Mesenchymal stem cell (in vitro differentiated cells and primary cell): ENCODE results near the gene UBALD2. TPM values are rescaled to one million over a fixed set of nuclear protein-coding genes. Genes with fewer than 3 reads are reported as not detected.

Experiments
- DNase-seq: peaks from one replicate; pipeline ENCODE4 v3.0.0-alpha.2; 2013
- H2AFZ ChIP-seq: one replicate; pipeline ENCODE4 v1.6.1; 2013; ENCODE audit warnings: low read depth, mild to moderate bottlenecking, control low read depth, inconsistent platforms, low read length, moderate library complexity
- H2AK5ac ChIP-seq: 2 replicates; pipeline ENCODE4 v1.6.1; 2013; ENCODE audit warnings: low read length, moderate library complexity, mild to moderate bottlenecking, inconsistent platforms; ENCODE audit not compliant: severe bottlenecking
- H2BK120ac ChIP-seq: one replicate; pipeline ENCODE4 v1.6.1; 2013; ENCODE audit warnings: low read depth, mild to moderate bottlenecking, inconsistent platforms, low read length, moderate library complexity
- H2BK12ac ChIP-seq, 2 experiments: one replicate each; pipeline ENCODE4 v1.6.1; 2013; ENCODE audit warnings: inconsistent platforms in 2 of 2, low read length in 2 of 2, mild to moderate bottlenecking in 2 of 2, moderate library complexity in 2 of 2, control low read depth in 1 of 2
- H2BK15ac ChIP-seq: one replicate; pipeline ENCODE4 v1.6.1; 2013; ENCODE audit warnings: mild to moderate bottlenecking, low read depth, inconsistent platforms; ENCODE audit not compliant: poor library complexity, severe bottlenecking
- H2BK5ac ChIP-seq: 2 replicates; pipeline ENCODE4 v1.6.1; 2013; ENCODE audit warnings: low read depth, mild to moderate bottlenecking, low read length, control low read depth, inconsistent platforms; ENCODE audit not compliant: poor library complexity, severe bottlenecking
- H3K14ac ChIP-seq, 2 experiments: one replicate each; pipeline ENCODE4 v1.6.1; 2013; ENCODE audit warnings: inconsistent platforms in 2 of 2, low read length in 2 of 2, control low read depth in 1 of 2, mild to moderate bottlenecking in 1 of 2, moderate library complexity in 1 of 2
- H3K18ac ChIP-seq, 2 experiments: one replicate each; pipeline ENCODE4 v1.6.1; 2013; ENCODE audit warnings: inconsistent platforms in 2 of 2, low read length in 2 of 2, control low read depth in 1 of 2, low read depth in 1 of 2, mild to moderate bottlenecking in 1 of 2
- H3K23ac ChIP-seq, 2 experiments: one replicate each; pipeline ENCODE4 v1.6.1; 2013; ENCODE audit warnings: inconsistent platforms in 2 of 2, low read length in 2 of 2, mild to moderate bottlenecking in 2 of 2, moderate library complexity in 2 of 2, control low read depth in 1 of 2
- H3K27ac ChIP-seq: 2 replicates; pipeline ENCODE4 v1.5.1; 2013; ENCODE audit warnings: mild to moderate bottlenecking, moderate library complexity, low read length, control low read depth, inconsistent platforms; ENCODE audit not compliant: poor library complexity, severe bottlenecking
- H3K27me3 ChIP-seq, 2 experiments: 2 replicates each; pipeline versions ENCODE4 v1.6.1 to v1.7.0; 2013; ENCODE audit warnings: low read length in 2 of 2, mild to moderate bottlenecking in 2 of 2, moderate library complexity in 2 of 2, control low read depth in 1 of 2, inconsistent platforms in 1 of 2; ENCODE audit not compliant: control insufficient read depth in 1 of 2, insufficient read depth in 1 of 2
- H3K36me3 ChIP-seq, 2 experiments: 2 replicates each; pipeline versions ENCODE4 v1.6.1 to v1.7.0; 2013; ENCODE audit warnings: low read length in 2 of 2, control low read depth in 1 of 2, inconsistent platforms in 1 of 2, low read depth in 1 of 2, mild to moderate bottlenecking in 1 of 2; ENCODE audit not compliant: insufficient read depth in 2 of 2, control insufficient read depth in 1 of 2
- H3K4ac ChIP-seq, 2 experiments: one replicate each; pipeline ENCODE4 v1.6.1; 2013; ENCODE audit warnings: inconsistent platforms in 2 of 2, low read length in 2 of 2, mild to moderate bottlenecking in 2 of 2, moderate library complexity in 2 of 2, control low read depth in 1 of 2, low read depth in 1 of 2
- H3K4me1 ChIP-seq: 2 replicates; pipeline ENCODE4 v1.6.1; 2013; ENCODE audit warnings: low read depth, low read length, control low read depth; ENCODE audit not compliant: control insufficient read depth, insufficient read depth
- H3K4me2 ChIP-seq: 2 replicates; pipeline ENCODE4 v1.6.1; 2013; ENCODE audit warnings: low read length, mild to moderate bottlenecking, inconsistent platforms; ENCODE audit not compliant: poor library complexity, severe bottlenecking
- H3K4me3 ChIP-seq, 2 experiments: 2 replicates each; pipeline versions ENCODE4 v1.5.1 to v1.7.0; 2013; ENCODE audit warnings: low read length in 2 of 2, mild to moderate bottlenecking in 2 of 2, control low read depth in 1 of 2, low read depth in 1 of 2; ENCODE audit not compliant: insufficient read depth in 1 of 2
- H3K79me1 ChIP-seq: replicated peaks from 2 replicates; pipeline ENCODE4 v1.6.1; 2013; ENCODE audit warnings: mild to moderate bottlenecking, control low read depth, low read length, inconsistent platforms; ENCODE audit not compliant: poor library complexity, severe bottlenecking
- H3K9ac ChIP-seq: 2 replicates; pipeline ENCODE4 v1.7.0; 2013; ENCODE audit warnings: mild to moderate bottlenecking, low read length, moderate library complexity
- H3K9me3 ChIP-seq: 2 replicates; pipeline ENCODE4 v1.7.0; 2013; ENCODE audit warnings: mild to moderate bottlenecking, low read length; ENCODE audit not compliant: control insufficient read depth
- H4K8ac ChIP-seq: one replicate; pipeline ENCODE4 v1.6.1; 2013; ENCODE audit warnings: inconsistent platforms, mild to moderate bottlenecking, low read length, moderate library complexity
- H4K91ac ChIP-seq: one replicate; pipeline ENCODE4 v1.6.1; 2013; ENCODE audit warnings: mild to moderate bottlenecking, low read length, inconsistent platforms
- WGBS: methylation state at CpG from one replicate; pipeline ENCODE4 v1.1.7; 2013; ENCODE audit warnings: mixed read lengths; 5-methylcytosine and 5-hydroxymethylcytosine counted together
- polyA plus RNA-seq, 2 experiments: library from polyadenylated mRNA; stranded (reverse); fragments of 200-250 nt; gene quantifications; one replicate each; pipeline ENCODE4 v1.2.3, GENCODE V29; 2013

Gene UBALD2
- polyA plus RNA-seq (2013, experiment 1 of 2) = 74.6 TPM
- 80.5 TPM for polyA plus RNA-seq (2013, experiment 2 of 2)

DNA sequence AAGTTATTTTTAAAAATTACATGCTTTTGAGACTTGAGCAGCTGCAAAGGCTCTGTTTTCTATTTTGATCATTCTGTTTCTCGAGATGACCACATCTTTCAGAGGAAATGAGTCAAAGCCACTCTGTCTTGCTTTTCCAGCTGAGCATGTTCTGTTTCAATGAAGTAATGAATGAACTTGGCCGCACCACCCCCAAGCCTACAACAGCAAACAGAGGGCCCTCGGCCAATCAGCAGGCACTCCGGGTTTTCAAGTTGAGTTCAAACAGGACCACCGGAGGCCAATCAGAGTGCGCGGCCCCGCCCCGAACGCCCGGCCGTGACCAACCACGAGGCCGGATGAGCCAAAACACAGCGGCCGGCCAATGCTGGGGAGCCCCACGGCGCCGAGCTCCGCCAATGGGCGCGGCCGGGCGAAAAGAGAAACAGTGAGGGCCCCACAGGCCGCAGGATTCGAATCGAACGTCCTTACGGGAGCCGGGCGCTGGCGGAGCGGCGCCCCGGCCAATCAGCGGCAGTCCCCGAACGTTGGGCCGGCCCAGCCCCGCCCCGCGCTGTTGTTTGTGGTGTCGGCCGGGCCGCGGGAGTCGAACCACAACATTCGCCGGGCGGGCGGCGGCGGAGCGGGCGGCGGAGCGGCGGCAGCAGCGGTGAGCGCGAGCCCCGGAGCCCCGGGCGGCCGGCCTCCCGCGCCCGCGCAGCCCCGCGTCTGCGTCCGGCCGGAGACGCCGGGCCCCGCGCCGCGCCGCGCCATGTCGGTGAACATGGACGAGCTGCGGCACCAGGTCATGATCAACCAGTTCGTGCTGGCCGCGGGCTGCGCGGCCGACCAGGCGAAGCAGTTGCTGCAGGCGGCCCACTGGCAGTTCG, at the start of gene UBALD2:
TSS of gene UBALD2 (plus strand) at position 594 of the 869 bp plus-strand sequence. CDS start at position 752, 158 bp downstream.
- peak within 1 kb of the TSS; percentile 70 for H2BK5ac ChIP-seq
- peak within 1 kb of the TSS; percentile 92 for H3K9ac ChIP-seq
- peak within 1 kb of the TSS in 1 of 2 experiments; percentile 87 for H2BK12ac ChIP-seq
- H3K18ac ChIP-seq = peak within 1 kb of the TSS; percentile 86 to 91
- peak within 1 kb of the TSS; percentile 63 for H2AFZ ChIP-seq
- DNase-seq = peak; percentile 100
- H3K4ac ChIP-seq = peak within 1 kb of the TSS; percentile 75 to 82
- H3K4me2 ChIP-seq = peak within 1 kb of the TSS; percentile 91
- no peaks in the 10 kb centered on the region for H3K27me3 ChIP-seq
- H3K14ac ChIP-seq = peak within 1 kb of the TSS; percentile 73 to 89
- peak within 1 kb of the TSS; percentile 92 to 97 for H3K4me3 ChIP-seq
- peaks cover 9% of the 10 kb centered on the region for H3K79me1 ChIP-seq
- H2BK120ac ChIP-seq = peak within 1 kb of the TSS; percentile 96
- H3K4me1 ChIP-seq = peaks cover 40% of the 10 kb centered on the region
- peaks cover 13 to 19% of the 10 kb centered on the region in 2 experiments for H3K36me3 ChIP-seq
- no peaks in the 10 kb centered on the region for H3K9me3 ChIP-seq
- peak within 1 kb of the TSS in 1 of 2 experiments; percentile 92 for H3K23ac ChIP-seq
- H3K27ac ChIP-seq = peak within 1 kb of the TSS; percentile 80
- H2BK15ac ChIP-seq = peak within 1 kb of the TSS; percentile 92
- H2AK5ac ChIP-seq = no peak within 1 kb of the TSS
- peak within 1 kb of the TSS; percentile 79 for H4K8ac ChIP-seq
- H4K91ac ChIP-seq = peak within 1 kb of the TSS; percentile 91
- under 1% methylated on average over 77 of the region's 94 CpGs for WGBS

DNA sequence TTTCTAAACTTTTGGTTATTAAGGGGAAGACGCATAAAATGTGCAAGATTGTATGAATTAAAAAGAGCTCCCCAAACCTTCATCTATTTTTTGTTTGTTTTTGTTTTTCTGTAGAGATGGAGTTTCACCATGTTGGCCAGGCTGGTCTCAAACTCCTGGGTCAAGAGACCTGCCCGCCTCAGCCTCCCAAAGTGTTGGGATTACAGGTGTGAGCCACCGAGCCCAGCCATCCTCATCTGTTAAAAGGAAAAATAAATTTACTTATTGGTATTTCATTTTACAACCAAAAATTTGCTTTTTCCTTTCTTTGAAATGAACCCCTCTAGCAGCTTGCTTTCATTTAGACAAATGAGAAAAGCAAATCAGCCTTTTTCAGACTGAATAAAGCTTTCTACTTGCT, 48.1 kb upstream of the UBALD2 start:
- Histone ChIP-seq H2AK5ac (no peak overlapping the region), H3K27ac (peak overlapping the region; percentile 90), H2BK15ac (no peak overlapping the region), H2BK120ac (no peak overlapping the region), H4K91ac (no peak overlapping the region), H3K4me2 (no peak overlapping the region), H4K8ac (no peak overlapping the region), H3K27me3 (no peaks in the 10 kb centered on the region), H3K23ac (no peak overlapping the region), H2BK5ac (no peak overlapping the region), H3K9me3 (no peaks in the 10 kb centered on the region), H3K79me1 (peaks cover 2% of the 10 kb centered on the region), H3K18ac (no peak overlapping the region), H3K9ac (no peak overlapping the region), H2BK12ac (no peak overlapping the region), H3K14ac (no peak overlapping the region), H3K4me3 (no peak overlapping the region), H3K4ac (no peak overlapping the region), H3K4me1 (peaks cover 10% of the 10 kb centered on the region), H2AFZ (no peak overlapping the region), H3K36me3 (no peaks in the 10 kb centered on the region)
- no CpG with 5 or more reads among the region's 3 CpGs for WGBS
- DNase-seq = no peak

DNA sequence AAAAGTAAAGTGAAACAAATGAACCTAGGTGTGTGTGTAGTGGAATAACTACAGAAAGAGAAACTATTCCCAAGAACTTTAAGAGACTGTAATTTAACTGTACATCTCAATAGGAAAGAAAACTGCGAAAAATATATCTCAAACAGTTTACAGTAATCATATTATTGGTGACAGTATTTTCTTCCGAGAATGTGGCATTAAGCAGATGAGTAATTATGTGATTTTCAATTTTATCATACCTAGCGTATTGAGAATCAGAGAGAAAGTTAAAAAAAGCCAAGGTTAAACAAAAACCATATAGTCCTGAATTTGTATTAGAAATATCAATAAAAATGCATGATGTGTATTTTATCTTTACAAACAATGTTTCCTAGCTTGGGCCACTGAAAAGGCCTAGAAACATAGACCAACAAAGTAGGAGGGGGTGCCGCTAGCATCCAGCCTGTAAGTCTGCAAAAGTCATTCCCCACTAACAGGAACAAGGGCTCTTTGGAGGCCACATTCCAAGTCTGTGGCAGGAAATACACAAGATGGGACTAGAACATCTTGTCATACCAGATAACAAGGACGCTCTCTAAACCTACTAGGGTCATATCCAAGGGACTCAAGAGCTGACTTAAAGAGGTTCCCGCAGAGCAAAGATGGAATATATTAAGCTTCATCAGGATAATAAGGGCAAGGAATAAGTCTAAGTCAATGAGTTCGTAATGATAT, 45.3 kb upstream of the UBALD2 start:
- Histone ChIP-seq H2BK15ac (no peak overlapping the region), H4K91ac (no peak overlapping the region), H3K23ac (no peak overlapping the region), H3K4ac (no peak overlapping the region), H2AFZ (no peak overlapping the region), H3K4me1 (peaks cover 11% of the 10 kb centered on the region), H2AK5ac (no peak overlapping the region), H4K8ac (no peak overlapping the region), H3K27ac (no peak overlapping the region), H3K36me3 (no peaks in the 10 kb centered on the region), H3K18ac (no peak overlapping the region), H3K9me3 (no peaks in the 10 kb centered on the region), H3K14ac (no peak overlapping the region), H3K4me3 (no peak overlapping the region), H3K79me1 (peaks cover 4% of the 10 kb centered on the region), H2BK12ac (no peak overlapping the region), H3K9ac (no peak overlapping the region), H2BK120ac (no peak overlapping the region), H3K27me3 (no peaks in the 10 kb centered on the region), H3K4me2 (no peak overlapping the region), H2BK5ac (no peak overlapping the region)
- WGBS = 93% methylated on average over 3 of the region's 7 CpGs
- DNase-seq = no peak

DNA sequence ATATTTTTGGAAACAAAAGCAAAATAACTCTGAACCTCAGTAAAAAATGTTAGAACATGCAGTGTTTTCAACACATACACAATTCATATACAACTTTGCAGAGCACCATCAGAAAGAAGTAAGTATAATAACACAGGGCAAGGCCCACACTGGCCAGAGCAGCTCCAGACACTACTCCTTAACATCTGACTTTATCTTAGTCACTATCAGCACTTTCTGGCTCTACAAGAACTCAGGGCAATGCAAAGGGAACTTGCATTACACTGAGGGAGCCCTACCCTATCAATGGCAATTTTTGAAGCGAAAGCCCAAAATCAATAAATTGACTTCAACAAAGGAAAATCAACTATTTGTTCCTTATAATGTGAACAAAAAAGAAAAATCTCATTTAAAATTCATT, 41.3 kb upstream of the UBALD2 start:
- WGBS = no CpG with 5 or more reads among the region's 1 CpG
- peak overlapping the region; percentile 87 for H2AK5ac ChIP-seq

More for the DNA sequence above, 41.3 kb upstream of the UBALD2 start:
- H2BK15ac ChIP-seq = no peak overlapping the region
- peak overlapping the region; percentile 31 for H2BK5ac ChIP-seq
- H4K8ac ChIP-seq = no peak overlapping the region
- no peak overlapping the region for H3K14ac ChIP-seq
- H3K23ac ChIP-seq = no peak overlapping the region
- H3K18ac ChIP-seq = no peak overlapping the region
- no peak for DNase-seq
- no peaks in the 10 kb centered on the region for H3K27me3 ChIP-seq
- H3K4ac ChIP-seq = no peak overlapping the region
- no peak overlapping the region for H2BK12ac ChIP-seq
- H3K27ac ChIP-seq = no peak overlapping the region
- H3K4me1 ChIP-seq = peaks cover 4% of the 10 kb centered on the region
- no peak overlapping the region for H2BK120ac ChIP-seq
- H3K79me1 ChIP-seq = peaks cover 10% of the 10 kb centered on the region
- H3K4me3 ChIP-seq = no peak overlapping the region
- no peak overlapping the region for H3K4me2 ChIP-seq
- no peaks in the 10 kb centered on the region for H3K36me3 ChIP-seq
- H3K9ac ChIP-seq = no peak overlapping the region
- H4K91ac ChIP-seq = no peak overlapping the region
- H3K9me3 ChIP-seq = no peaks in the 10 kb centered on the region
- H2AFZ ChIP-seq = no peak overlapping the region
